Fibroblast of pulmonary artery (primary cell): Measurements from ENCODE around the gene KMT2C.
A peak's percentile ranks its signal among the peaks of the same experiment; 100 is the strongest.

Experiments
- DNase-seq: peaks from one replicate; pipeline ENCODE4 v3.0.0-alpha.2; 2010; ENCODE audit warnings: low read depth
- H3K4me3 ChIP-seq: replicated peaks from 2 replicates; pipeline ENCODE4 v1.5.1; 2011; ENCODE audit warnings: low read depth, mild to moderate bottlenecking, control low read depth, low read length, moderate library complexity
- TF ChIP-seq, protein P1 (sequence below): IDR thresholded peaks from 2 replicates; pipeline ENCODE4 v1.5.1; 2011; ENCODE audit warnings: mild to moderate bottlenecking, control low read depth, low read length, inconsistent platforms; ENCODE audit errors: missing control alignments

Gene KMT2C

DNA sequence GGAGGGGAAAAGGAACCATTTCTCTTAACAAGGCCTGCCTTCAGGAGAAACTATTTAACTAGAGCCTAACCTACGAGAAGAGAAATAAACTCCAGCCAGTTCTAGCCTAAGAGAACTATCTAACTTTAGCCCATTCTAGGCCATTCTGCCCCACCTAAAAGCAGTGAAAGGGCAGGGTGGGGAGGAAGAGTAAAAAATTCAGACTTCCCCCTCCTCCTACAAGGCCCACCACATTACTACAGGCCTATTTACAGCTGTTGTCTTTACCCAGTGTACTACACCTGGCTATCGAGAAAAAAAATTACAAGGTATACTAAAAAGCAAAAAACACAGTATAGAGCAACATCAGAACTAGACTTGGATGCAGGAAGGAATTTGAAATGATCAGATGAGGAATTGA, 93.0 kb downstream of the KMT2C start:
- TF ChIP-seq, protein P1, sequence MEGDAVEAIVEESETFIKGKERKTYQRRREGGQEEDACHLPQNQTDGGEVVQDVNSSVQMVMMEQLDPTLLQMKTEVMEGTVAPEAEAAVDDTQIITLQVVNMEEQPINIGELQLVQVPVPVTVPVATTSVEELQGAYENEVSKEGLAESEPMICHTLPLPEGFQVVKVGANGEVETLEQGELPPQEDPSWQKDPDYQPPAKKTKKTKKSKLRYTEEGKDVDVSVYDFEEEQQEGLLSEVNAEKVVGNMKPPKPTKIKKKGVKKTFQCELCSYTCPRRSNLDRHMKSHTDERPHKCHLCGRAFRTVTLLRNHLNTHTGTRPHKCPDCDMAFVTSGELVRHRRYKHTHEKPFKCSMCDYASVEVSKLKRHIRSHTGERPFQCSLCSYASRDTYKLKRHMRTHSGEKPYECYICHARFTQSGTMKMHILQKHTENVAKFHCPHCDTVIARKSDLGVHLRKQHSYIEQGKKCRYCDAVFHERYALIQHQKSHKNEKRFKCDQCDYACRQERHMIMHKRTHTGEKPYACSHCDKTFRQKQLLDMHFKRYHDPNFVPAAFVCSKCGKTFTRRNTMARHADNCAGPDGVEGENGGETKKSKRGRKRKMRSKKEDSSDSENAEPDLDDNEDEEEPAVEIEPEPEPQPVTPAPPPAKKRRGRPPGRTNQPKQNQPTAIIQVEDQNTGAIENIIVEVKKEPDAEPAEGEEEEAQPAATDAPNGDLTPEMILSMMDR = no peak
- no peak overlapping the region for H3K4me3 ChIP-seq
- no peak for DNase-seq

DNA sequence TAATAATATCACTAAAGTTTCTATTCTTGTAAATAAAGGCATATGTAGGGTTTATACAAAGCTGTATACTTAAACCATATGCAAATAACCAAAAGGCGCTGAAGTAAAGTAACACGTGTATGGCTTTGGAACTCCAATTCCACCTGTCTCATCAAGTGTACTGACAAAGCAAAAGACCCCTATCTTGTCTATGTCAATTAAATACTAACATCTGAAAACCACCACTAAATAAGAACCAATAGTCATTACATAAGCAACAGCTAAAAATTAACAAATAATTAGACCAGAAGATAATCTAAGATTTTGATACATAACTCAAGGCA, 93.9 kb downstream of the KMT2C start:
- TF ChIP-seq, protein P1 = no peak

DNA sequence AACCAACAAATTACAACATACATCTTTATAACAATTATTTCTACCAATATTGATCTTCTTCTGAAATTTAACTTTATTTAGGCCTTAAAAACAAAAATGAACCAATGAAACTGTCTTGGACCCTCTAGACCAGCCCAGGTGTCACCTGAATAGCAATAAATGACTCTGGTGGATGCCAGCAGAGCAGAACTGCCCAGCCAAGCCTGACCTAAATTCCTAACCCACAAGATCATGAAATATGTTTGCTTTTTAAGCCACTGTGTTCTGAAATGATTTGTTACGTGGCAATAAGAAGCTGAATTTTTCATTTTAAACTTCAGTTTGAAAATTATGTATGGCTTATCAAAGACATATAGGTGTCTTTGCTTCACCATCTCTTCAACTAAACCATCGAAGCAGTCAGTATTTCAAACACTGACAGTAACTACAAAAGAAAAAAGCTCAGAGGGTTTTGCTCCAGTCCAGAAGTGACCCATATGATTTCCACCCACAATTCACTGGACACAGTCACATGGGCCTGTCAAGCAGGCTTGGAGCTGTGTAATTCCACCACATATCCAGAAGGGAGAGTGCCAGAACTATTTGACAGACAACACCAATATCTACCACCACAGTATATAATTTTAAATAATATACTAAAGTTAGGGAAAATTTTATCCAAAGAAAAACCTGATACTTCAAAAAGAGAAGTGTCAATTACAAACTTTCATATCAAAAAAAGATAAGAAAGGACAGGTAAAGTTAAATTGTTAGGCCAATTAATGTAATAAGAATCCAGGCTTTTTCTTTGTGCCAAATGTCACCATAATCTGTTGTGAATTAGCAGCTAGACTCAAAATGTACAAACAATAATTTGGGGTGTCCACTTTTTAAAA, 94.5 kb downstream of the KMT2C start:
- H3K4me3 ChIP-seq = no peak overlapping the region
- TF ChIP-seq, protein P1 = peak; percentile 63
- DNase-seq = peak; percentile 77

More for the DNA sequence above, 93.9 kb downstream of the KMT2C start:
- H3K4me3 ChIP-seq = no peak overlapping the region
- no peak for DNase-seq

DNA sequence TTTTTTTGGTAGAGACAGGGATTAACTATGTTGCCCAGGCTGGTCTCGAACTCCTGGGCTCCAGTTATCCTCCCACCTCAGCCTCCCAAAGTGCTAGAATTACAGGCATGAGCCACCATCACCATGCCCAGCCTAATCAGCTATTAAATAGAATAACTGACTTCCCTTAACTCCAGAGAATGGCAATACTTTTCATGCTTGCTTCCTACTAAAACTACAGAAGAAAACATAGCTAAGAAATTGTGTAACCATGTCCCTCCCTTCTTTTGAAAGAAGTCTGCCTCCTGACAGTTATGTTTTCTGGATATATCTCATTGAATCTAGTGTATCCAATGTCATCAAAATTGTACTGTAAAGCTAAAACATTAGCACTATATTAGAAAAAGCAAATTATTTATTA, 95.6 kb downstream of the KMT2C start:
- TF ChIP-seq, protein P1 = no peak
- DNase-seq = no peak
- no peak overlapping the region for H3K4me3 ChIP-seq

GRCh38 chr7:152338561-152338960, 97.2 kb downstream of the KMT2C start:
- DNase-seq = peak; percentile 19
- TF ChIP-seq, protein P1 = no peak
- no peak overlapping the region for H3K4me3 ChIP-seq

GRCh38 chr7:152336754-152337368, 98.9 kb downstream of the KMT2C start:
- peak; percentile 52 for DNase-seq
- no peak overlapping the region for H3K4me3 ChIP-seq
- TF ChIP-seq, protein P1 = peak; percentile 47
